Measurements from ENCODE around the gene ATG4B. TPM values are rescaled to one million over a fixed set of nuclear protein-coding genes. Genes with fewer than 3 reads are reported as not detected.

The ATG4B gene
- polyA plus RNA-seq, 12 donors: 37.2 to 66.5 (median 50.2) TPM; not detected in 1

GRCh38 chr2:241637795-241638660, 535 bp downstream of the ATG4B start:
- no peak for DNase-seq

DNA sequence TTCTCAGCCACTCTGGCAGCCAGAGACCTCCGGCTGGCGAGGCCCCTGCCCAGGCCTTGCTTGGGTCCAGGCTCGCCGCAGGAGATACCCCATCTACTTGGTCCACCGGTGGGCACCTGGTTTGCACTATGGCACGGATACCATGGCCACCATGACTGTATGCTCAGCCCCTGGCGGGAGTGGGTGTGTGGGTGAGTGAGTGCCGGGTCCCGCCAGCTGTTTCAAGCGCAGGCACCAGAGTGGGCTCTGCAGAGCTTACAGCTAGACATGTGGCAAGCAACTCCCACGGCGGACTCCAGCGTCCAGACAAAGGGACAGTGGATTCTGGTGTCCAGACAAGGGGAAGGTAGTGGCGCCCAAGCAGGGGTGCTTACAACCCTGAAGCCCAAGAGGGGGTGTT, 1.4 kb downstream of the ATG4B start:
- no peak for DNase-seq

- DNase-seq: no peak
Observed at GRCh38 chr2:241639385-241639784, 1.9 kb downstream of the ATG4B start.

DNA sequence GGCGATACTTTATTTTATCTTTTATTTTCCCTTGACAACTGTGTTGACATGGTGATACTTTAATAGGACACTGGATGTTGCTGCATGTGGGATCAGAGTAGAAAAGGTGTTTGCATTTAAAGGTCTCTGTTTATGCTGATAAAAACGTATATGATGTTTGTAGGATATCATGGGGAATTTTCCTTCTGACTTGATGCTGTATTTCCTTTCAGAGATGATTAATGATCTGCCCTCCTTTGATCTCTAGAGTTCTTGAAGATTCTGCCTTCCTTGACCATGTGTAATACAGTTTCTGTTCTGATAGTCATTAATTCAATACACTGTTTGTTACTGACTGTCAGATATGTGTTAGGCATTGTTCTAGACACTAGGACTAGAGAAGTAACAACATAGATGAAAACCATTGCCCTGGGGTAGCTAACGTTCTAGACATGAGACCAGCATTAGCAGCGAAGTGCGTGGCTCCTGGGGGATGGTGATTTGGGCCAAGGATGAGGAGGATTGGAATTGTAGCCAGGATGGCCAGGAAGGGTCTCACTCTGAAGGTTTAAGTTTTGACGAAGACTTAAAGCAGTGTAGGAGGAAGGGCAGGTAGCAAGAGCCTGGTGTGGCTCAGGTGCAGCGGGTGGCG, 2.8 kb downstream of the ATG4B start:
- no peak for DNase-seq

DNA sequence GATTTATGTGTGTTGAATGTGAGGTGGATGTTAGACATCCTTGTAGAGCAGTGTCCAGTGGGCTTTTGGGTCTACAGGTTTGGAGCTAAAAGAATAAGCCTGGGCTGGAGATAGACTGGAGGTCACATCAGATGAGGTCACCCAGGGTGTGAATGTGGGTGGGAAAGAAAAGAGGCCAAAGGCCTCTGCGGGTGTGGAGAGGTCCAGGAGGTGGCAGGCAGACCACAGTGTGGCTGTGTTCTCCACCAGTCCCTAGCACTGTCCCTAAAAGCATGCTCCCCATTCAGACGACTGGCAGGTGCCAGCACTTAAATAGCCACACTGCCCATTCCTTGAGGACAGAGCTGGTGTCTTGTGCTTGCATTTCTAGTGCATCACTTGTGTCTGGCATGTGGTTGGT, 4.1 kb downstream of the ATG4B start:
- DNase-seq: no peak

DNA sequence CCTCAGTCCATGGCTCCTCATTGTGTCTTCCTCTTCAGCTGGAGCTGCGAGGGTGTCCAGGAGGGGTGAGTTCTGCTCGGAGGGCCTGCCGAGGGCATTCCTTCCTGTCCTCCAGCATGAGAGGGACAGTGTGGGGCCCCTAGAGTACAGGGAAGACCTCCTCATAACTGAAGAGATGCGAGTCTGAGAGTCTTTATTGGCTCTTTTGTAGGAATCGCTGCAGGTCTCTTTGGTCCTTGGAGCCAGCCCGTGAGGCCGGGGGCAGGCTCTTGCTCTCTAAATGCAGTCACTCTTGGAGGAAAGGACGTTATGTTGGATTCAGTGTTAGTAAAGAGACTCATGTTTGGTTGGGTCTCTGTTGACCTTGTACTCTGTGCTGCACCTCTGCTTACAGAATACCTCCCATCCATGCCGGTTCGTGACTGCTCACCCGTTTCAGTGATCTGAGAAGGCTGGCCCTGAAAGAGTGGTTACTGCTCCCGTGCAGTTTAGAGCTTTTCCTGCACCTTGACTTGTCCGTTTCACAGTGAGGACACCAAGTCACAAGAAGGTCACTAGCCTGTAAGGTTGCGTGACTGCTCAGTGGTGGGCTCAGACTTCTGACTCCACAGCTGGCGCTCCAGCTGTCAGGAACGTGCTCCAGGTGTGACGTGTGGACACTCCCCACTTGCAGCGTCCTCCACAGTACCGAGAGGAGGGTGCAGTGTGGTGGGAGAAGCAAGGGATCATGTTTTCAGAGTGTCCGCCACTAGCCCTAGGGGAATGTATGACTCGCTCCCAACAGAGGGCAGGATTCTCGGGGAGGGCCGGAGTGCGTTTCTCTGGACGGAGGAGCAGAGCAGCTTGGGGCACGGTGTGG, 7.8 kb downstream of the ATG4B start:
- DNase-seq: no peak

DNA sequence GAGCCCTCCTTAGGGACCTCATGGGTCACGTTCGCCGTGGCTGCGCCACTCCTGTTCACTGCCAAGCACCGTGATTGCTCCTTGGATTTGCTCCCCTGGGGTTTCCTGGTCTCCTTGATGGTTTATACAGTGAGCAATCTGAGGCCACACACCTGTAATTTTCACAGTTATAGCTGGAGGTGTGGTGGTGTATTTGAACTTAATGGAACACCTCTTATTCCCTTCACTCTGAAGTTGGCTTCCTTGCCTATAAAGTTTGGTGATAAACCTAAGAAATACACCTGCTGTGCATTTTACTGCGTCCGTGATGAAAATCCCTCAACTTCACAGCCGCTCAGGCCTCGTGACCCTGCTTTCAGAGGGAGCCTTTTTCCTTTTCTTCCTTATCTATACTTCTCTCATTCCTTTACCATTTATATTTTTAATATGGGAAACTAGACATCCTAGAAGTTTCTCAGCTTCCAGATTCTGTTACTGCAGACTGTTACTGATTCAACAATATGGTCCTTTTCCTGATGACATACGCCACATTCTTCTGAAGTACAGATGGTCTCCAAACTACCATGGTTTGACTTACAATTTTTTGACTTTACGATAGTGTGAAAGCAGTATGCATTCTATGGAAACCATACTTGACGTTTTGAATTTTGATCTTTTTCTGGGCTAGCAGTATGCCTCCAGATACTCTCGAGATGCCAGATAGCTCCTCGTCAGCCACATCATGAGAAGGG, 8.6 kb downstream of the ATG4B start:
- DNase-seq: no peak

GRCh38 chr2:241648453-241648852, 11.0 kb downstream of the ATG4B start:
- DNase-seq: no peak

DNA sequence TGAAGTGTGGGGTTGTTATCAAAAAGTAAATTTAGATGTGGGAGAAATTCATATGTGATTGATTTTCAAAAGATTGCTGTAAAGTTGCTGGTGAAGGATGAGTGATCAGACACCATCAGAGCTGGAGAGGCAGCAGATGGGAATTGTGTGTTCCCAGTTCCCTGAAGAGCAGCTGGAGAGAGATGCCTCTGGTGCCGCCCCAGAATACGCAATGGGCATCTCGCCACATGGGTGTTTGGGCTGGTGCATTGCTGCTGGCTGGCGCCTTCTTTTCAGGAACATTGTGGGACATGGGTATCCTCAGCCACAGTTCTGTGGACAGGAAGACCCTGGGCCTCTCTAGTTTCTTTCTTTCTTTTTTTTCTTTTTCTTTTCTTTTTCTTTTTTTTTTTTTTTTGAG, 11.9 kb downstream of the ATG4B start:
- no peak for DNase-seq

- no peak for DNase-seq
Observed at GRCh38 chr2:241649927-241650326, 12.4 kb downstream of the ATG4B start.

DNA sequence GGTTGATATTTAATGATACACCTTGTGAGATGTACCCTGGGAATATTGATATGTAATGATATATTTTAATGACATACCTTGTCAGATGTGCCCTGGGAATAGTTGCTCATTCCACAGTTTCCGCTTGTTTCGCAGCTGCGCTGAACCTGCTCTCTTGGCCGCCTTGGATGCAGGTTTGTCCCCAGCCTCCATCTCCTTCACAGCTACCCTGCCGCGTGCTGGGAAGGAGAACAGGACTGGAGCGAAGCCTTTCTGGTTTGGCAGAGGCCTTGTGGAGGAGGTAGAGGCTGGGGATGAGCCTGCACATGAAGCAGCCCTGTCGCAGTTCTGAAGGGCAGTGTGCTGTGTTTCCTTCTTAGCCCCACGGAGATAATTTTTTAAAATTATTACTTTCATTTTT, 14.6 kb downstream of the ATG4B start:
- no peak for DNase-seq

DNA sequence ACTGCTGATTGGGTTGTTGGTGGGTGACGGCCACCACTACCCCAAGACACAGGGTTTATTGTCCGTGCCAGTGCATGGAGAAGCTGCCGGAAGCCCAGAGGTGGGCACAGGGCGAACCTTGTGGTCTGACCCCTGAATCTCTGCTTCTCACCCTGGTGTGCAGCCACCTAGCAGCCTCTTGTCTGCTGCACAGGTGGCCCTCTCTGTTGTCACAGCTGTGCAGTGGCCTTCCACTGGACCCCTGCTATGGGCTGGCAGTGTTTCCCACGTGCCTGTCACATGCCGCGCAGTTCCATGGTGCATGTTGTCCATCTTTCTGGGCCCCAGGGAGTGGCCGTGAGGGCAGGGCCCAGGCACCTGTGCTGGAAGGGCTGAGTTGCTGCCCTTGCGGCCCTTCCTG, 15.2 kb downstream of the ATG4B start:
- DNase-seq: no peak

DNA sequence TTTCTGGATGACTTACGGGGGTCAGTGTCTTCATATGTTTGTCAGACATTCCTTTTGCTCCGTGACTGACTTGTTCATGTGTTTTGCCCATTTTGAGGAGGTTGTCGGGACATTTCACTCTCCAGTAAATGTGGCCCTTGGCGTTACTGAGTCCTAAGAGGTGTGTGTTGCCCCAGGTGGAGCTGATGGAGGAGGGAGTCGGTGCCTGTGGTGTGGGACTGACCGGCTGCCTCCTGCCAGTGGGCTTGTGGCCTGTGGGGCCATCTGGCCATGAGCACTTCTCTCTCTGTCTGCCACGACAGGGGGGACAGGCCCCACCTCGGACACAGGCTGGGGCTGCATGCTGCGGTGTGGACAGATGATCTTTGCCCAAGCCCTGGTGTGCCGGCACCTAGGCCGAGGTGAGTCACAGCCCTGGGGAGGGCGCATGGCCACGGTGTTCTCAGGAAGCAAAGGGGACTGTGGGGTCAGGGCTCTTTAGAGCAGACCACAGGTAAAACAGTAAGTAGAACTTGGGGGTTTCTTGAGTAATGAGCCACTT, 15.8 kb downstream of the ATG4B start:
- DNase-seq: no peak

DNA sequence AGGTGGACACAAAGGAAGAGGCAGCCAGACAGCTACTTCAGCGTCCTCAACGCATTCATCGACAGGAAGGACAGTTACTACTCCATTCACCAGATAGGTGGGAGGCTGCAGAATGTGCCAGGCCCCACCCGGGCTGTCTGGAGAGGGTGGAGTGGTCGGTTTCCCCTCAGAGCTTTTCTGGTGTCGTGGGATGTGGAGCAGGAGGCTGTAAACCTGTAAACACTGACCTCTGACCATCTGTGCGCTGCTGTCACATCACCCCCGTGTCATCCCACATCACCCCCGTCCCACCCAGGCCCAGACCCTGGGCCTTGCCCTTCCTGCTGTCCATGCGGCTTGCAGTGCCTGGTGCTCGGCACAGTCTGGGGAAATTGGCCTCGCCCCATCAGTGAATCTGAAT, 17.1 kb downstream of the ATG4B start:
- no peak for DNase-seq

GRCh38 chr2:241655516-241656189, 18.2 kb downstream of the ATG4B start:
- no peak for DNase-seq

GRCh38 chr2:241656190-241656741, 18.8 kb downstream of the ATG4B start:
- no peak for DNase-seq

- no peak for DNase-seq
Observed at GRCh38 chr2:241657786-241658254, 20.3 kb downstream of the ATG4B start.

DNA sequence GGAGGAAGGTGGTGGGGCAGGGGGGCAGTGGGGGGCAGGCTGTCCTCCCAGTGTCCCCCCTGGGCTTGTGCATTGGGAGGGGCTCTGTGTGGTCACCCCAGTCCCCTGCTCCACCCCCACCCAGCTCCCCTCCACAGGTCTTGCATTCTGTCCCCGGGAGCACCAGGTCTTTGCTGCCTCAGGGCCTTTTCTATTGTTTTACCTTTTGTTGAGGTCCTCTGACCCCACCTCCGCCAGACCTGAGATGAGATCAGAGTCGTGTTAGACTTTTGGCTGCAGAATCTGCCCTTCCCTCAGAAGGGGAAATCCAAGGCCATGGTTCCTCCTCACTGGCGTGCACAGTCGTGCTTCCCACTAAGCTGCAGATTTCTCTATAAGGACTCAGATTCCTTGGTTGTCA, 20.8 kb downstream of the ATG4B start:
- no peak for DNase-seq

DNA sequence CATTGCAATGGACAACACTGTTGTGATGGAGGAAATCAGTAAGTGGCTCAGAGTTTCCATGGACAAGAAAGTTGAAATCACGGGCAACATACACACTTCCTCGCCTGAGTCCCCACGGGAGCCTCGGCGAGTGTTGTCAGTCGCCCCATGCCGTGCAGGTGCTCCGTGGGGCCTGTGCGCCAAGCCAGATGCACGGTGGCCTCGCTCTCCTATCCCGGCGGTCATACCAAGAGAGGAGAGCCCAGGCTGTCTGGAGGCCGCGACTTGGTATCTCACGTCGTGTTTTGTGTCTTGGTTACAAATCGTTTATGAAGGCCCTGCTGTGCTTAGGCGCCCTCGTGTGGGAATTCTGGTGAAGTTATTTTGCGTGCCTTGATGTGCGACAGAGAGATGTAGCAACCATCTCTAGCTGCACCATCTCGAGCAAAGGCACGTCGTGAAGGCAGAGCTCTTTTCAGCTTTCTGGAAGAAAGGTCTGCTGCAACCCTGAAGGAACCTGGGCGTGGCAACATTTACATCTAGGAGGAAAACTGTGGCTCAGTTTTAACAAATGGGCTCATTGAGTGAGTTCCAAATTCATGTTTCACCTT, 21.8 kb downstream of the ATG4B start:
- DNase-seq: peak; percentile 77

GRCh38 chr2:241660593-241661213, 23.2 kb downstream of the ATG4B start:
- no peak for DNase-seq

Data from muscle of arm (tissue), 12 donors.